ENCODE measurements around the gene CLK1.

DNA sequence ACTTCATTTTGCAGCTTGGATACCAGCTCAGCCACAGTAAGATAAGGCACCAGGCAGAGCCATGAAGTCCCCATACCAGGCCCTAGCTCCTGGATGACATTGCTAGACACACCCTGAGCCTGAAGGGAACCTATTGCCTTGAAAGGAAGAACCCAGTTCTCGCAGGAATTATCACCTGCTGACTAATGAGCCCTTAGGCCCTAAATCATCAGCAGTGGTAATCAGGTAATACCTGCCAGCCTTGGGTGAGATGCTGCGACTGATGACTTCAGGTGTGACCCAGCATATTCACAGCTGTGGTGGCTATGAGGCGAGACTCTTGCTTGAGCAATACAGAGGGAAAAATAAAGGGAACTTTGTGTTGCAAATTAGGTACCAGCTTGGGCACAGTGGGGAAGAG is 24.9 kb downstream of the CLK1 start:
- TF ChIP-seq EP300 (IDR thresholded peaks at IDR 0.05; ENCODE audit: borderline replicate concordance) (no peak), TAF1 (IDR thresholded peaks at IDR 0.05; ENCODE audit: low read depth) (no peak), RAD21 (IDR thresholded peaks at IDR 0.05; ENCODE audit: low read depth) (no peak), FOXM1 (IDR thresholded peaks at IDR 0.05; ENCODE audit: borderline replicate concordance, low read depth) (no peak), CEBPB (IDR thresholded peaks at IDR 0.05) (no peak), YY1 (IDR thresholded peaks at IDR 0.05; ENCODE audit: low read depth) (no peak), EGR1 (IDR thresholded peaks at IDR 0.05) (no peak), USF1 (IDR thresholded peaks at IDR 0.05) (no peak), CREB1 (IDR thresholded peaks at IDR 0.05; ENCODE audit: low read depth) (no peak)
- TF ChIP-seq, protein P1, sequence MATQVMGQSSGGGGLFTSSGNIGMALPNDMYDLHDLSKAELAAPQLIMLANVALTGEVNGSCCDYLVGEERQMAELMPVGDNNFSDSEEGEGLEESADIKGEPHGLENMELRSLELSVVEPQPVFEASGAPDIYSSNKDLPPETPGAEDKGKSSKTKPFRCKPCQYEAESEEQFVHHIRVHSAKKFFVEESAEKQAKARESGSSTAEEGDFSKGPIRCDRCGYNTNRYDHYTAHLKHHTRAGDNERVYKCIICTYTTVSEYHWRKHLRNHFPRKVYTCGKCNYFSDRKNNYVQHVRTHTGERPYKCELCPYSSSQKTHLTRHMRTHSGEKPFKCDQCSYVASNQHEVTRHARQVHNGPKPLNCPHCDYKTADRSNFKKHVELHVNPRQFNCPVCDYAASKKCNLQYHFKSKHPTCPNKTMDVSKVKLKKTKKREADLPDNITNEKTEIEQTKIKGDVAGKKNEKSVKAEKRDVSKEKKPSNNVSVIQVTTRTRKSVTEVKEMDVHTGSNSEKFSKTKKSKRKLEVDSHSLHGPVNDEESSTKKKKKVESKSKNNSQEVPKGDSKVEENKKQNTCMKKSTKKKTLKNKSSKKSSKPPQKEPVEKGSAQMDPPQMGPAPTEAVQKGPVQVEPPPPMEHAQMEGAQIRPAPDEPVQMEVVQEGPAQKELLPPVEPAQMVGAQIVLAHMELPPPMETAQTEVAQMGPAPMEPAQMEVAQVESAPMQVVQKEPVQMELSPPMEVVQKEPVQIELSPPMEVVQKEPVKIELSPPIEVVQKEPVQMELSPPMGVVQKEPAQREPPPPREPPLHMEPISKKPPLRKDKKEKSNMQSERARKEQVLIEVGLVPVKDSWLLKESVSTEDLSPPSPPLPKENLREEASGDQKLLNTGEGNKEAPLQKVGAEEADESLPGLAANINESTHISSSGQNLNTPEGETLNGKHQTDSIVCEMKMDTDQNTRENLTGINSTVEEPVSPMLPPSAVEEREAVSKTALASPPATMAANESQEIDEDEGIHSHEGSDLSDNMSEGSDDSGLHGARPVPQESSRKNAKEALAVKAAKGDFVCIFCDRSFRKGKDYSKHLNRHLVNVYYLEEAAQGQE (IDR thresholded peaks at IDR 0.05; ENCODE audit: low read depth): no peak
- TF ChIP-seq, protein P2, sequence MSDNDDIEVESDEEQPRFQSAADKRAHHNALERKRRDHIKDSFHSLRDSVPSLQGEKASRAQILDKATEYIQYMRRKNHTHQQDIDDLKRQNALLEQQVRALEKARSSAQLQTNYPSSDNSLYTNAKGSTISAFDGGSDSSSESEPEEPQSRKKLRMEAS (IDR thresholded peaks at IDR 0.05): no peak

Data from Ishikawa (cell line).